Posterior vena cava (tissue), 2 donors: ENCODE results near the gene CTRB2. TPM values are rescaled to one million over a fixed set of nuclear protein-coding genes. Genes with fewer than 3 reads are reported as not detected.
"Not testable (repeated sequence)": the region's sequence is repeated elsewhere in the genome, so short reads cannot be mapped to it uniquely, and the experiment has no call there.

ENCODE experiments used
- DNase-seq: peaks from one replicate; pipeline ENCODE4 v3.0.0-alpha.2; 2020; ENCODE audit warnings: low spot score
- intact Hi-C, 2 donors: fragments of 100-400 bp; cut with DNase I; formaldehyde crosslinking; loops; one replicate each; pipeline versions ENCODE4 v1.14.1 to v1.14.2; 2022 to 2023
- total RNA-seq, 2 donors: library from RNA; stranded (reverse); fragmentation: NEBNext Ultra II Directional; extraction: Animal tissue kit (Norgen Biotek cat#: 25700); gene quantifications; one replicate each; pipeline ENCODE4 v1.2.1, GENCODE V29; 2021
- donor health status: DM: yes; HTN: yes; CAD: no.
- donor health status: DM: yes; HTN: yes; CAD: no.

Gene CTRB2
- total RNA-seq, 2 donors from 2014 or later: 0.79 to 9.1 TPM

- intact Hi-C loops: no loop called here
- DNase-seq: no peak
Measured at GRCh38 chr16:75216576-75216975, 9.6 kb upstream of the CTRB2 start.

- no peak for DNase-seq
- intact Hi-C loops: no loop called here
Measured at GRCh38 chr16:75216127-75216526, 9.2 kb upstream of the CTRB2 start.

GRCh38 chr16:75211286-75211685 is 4.3 kb upstream of the CTRB2 start:
- DNase-seq, intact Hi-C loops: not testable (repeated sequence)

- no peak for DNase-seq
- intact Hi-C loops: no loop called here
Measured at GRCh38 chr16:75209944-75210343, 3.0 kb upstream of the CTRB2 start.

GRCh38 chr16:75209514-75209913 is 2.6 kb upstream of the CTRB2 start:
- DNase-seq, intact Hi-C loops: not testable (repeated sequence)

GRCh38 chr16:75208861-75209505 is 2.0 kb upstream of the CTRB2 start:
- intact Hi-C loops: no loop called here

GRCh38 chr16:75208242-75208825 is 1.4 kb upstream of the CTRB2 start:
- DNase-seq: no peak
- intact Hi-C loops: no loop called here

More at GRCh38 chr16:75208861-75209505, 2.0 kb upstream of the CTRB2 start:
- DNase-seq: no peak

- intact Hi-C loops: loop anchor here in 1 of 2 donors (2.0 kb wide), 1 partner anchor 17 kb away; no protein-coding TSS in a partner anchor
- no peak for DNase-seq
Measured at GRCh38 chr16:75207831-75208230, 870 bp upstream of the CTRB2 start.

- DNase-seq: peak; percentile 62
- intact Hi-C loops: loop anchor here (1.0 to 2.0 kb wide), 2 partner anchors 18 to 19 kb away; no protein-coding TSS in a partner anchor
Measured at GRCh38 chr16:75205961-75206748, 806 bp downstream of the CTRB2 start.

- intact Hi-C loops: not testable (repeated sequence)
Measured at GRCh38 chr16:75205438-75205837, 1.5 kb downstream of the CTRB2 start.

GRCh38 chr16:75204905-75205304 is 2.1 kb downstream of the CTRB2 start:
- DNase-seq, intact Hi-C loops: not testable (repeated sequence)

More at GRCh38 chr16:75205438-75205837, 1.5 kb downstream of the CTRB2 start:
- peak; percentile 45 for DNase-seq

- intact Hi-C loops: no loop called here
- DNase-seq: peak; percentile 58
Measured at GRCh38 chr16:75204410-75204758, 2.6 kb downstream of the CTRB2 start.

- DNase-seq: peak; percentile 28
- intact Hi-C loops: no loop called here
Measured at GRCh38 chr16:75203667-75204409, 3.1 kb downstream of the CTRB2 start.

GRCh38 chr16:75203096-75203495 is 3.9 kb downstream of the CTRB2 start:
- intact Hi-C loops: no loop called here
- peak; percentile 61 for DNase-seq

GRCh38 chr16:75202069-75202590 is 4.8 kb downstream of the CTRB2 start:
- DNase-seq: no peak
- intact Hi-C loops: no loop called here

GRCh38 chr16:75198135-75198600 is 8.8 kb downstream of the CTRB2 start:
- intact Hi-C loops: loop anchor here in 1 of 2 donors (5.0 kb wide), 1 partner anchor 204 kb away; no protein-coding TSS in a partner anchor
- peak; percentile 67 for DNase-seq

- intact Hi-C loops: loop anchor here (1.0 to 5.0 kb wide), 2 partner anchors 23 to 205 kb away; no protein-coding TSS in a partner anchor
- DNase-seq: peak; percentile 24
Measured at GRCh38 chr16:75197522-75198134, 9.3 kb downstream of the CTRB2 start.

GRCh38 chr16:75196836-75197235 is 10.1 kb downstream of the CTRB2 start:
- intact Hi-C loops: loop anchor here (1.0 to 5.0 kb wide), 2 partner anchors 23 to 205 kb away; no protein-coding TSS in a partner anchor
- peak; percentile 62 for DNase-seq
